OCI-LY1 (cell line): ENCODE data around the gene CREB3L4.
"Not testable (repeated sequence)": the region's sequence is repeated elsewhere in the genome, so short reads cannot be mapped to it uniquely, and the experiment has no call there.

Experiments used
- H2AFZ ChIP-seq: fragments of 200-600 bp; sonication (generic), shearing (Covaris generic); 2 replicates; pipeline ENCODE4 v1.6.0; 2014; ENCODE audit warnings: antibody characterized with exemption, mild to moderate bottlenecking, low read length
- H3F3A ChIP-seq: fragments of 200-600 bp; sonication (generic), shearing (Covaris generic); 2 replicates; pipeline ENCODE4 v1.6.0; 2014; ENCODE audit warnings: mild to moderate bottlenecking, antibody characterized with exemption, low read length, moderate library complexity; ENCODE audit not compliant: insufficient read depth
- H3K27ac ChIP-seq: fragments of 200-600 bp; sonication (generic); 2 replicates; pipeline ENCODE4 v1.5.1; 2014; ENCODE audit warnings: low read length, mixed run types, mild to moderate bottlenecking, low read depth; ENCODE audit not compliant: poor library complexity, severe bottlenecking
- H3K27me3 ChIP-seq: fragments of 200-600 bp; sonication (generic); 2 replicates; pipeline ENCODE4 v1.6.0; 2014; ENCODE audit warnings: antibody characterized with exemption, mild to moderate bottlenecking, low read length, moderate library complexity; ENCODE audit not compliant: insufficient read depth
- H3K36me3 ChIP-seq: fragments of 200-600 bp; sonication (generic); 2 replicates; pipeline ENCODE4 v1.6.1; 2014; ENCODE audit warnings: mild to moderate bottlenecking, antibody characterized with exemption, low read length, moderate library complexity, mixed read lengths; ENCODE audit not compliant: insufficient read depth
- H3K4me1 ChIP-seq: fragments of 200-600 bp; sonication (generic); 2 replicates; pipeline ENCODE4 v1.5.1; 2014; ENCODE audit warnings: mild to moderate bottlenecking, low read length, moderate library complexity; ENCODE audit not compliant: insufficient read depth, severe bottlenecking
- H3K4me2 ChIP-seq: fragments of 200-600 bp; sonication (generic), shearing (Covaris generic); 2 replicates; pipeline ENCODE4 v1.6.1; 2014; ENCODE audit warnings: low read length
- H3K4me3 ChIP-seq: fragments of 200-600 bp; sonication (generic); 2 replicates; pipeline ENCODE4 v1.5.1; 2014; ENCODE audit warnings: low read length, low read depth, mild to moderate bottlenecking, mixed read lengths; ENCODE audit not compliant: poor library complexity, severe bottlenecking
- H3K79me2 ChIP-seq: fragments of 200-600 bp; shearing (Covaris generic); 2 replicates; pipeline ENCODE4 v1.6.1; 2016; ENCODE audit warnings: mixed run types, low read length, mixed read lengths; ENCODE audit not compliant: insufficient read depth
- H3K9ac ChIP-seq: fragments of 200-600 bp; sonication (generic), shearing (Covaris generic); 2 replicates; pipeline ENCODE4 v1.6.1; 2014; ENCODE audit warnings: mild to moderate bottlenecking, low read length, mixed read lengths
- H3K9me2 ChIP-seq: fragments of 200-600 bp; sonication (generic), shearing (Covaris generic); 2 replicates; pipeline ENCODE4 v1.6.1; 2014; ENCODE audit warnings: low read depth, mild to moderate bottlenecking, low read length, mixed read lengths
- H3K9me3 ChIP-seq: fragments of 200-600 bp; shearing (Covaris generic); 2 replicates; pipeline ENCODE4 v1.6.1; 2014; ENCODE audit warnings: low read length, mixed read lengths
- H4K20me1 ChIP-seq: fragments of 200-600 bp; sonication (generic), shearing (Covaris generic); 2 replicates; pipeline ENCODE4 v1.6.0; 2016; ENCODE audit warnings: mild to moderate bottlenecking, low read length; ENCODE audit not compliant: insufficient read depth
- EZH2 ChIP-seq: fragments of 200-600 bp; sonication (generic), shearing (Covaris generic); IDR thresholded peaks from 2 replicates; pipeline ENCODE4 v1.8.0; 2017; ENCODE audit warnings: borderline replicate concordance, mixed run types, mild to moderate bottlenecking, antibody characterized with exemption, low read length, moderate library complexity, mixed read lengths
- TF ChIP-seq, protein P1 (sequence below): fragments of 200-600 bp; sonication (generic), shearing (Covaris generic); IDR thresholded peaks from 2 replicates; pipeline ENCODE4 v1.5.1; 2017; ENCODE audit warnings: mild to moderate bottlenecking, antibody characterized with exemption, low read length, moderate library complexity, mixed read lengths

CREB3L4 gene

GRCh38 chr1:153976819-153977249 lies 9.1 kb downstream of the CREB3L4 start:
- H3K27me3 ChIP-seq: no peaks in the 10 kb centered on the region

DNA sequence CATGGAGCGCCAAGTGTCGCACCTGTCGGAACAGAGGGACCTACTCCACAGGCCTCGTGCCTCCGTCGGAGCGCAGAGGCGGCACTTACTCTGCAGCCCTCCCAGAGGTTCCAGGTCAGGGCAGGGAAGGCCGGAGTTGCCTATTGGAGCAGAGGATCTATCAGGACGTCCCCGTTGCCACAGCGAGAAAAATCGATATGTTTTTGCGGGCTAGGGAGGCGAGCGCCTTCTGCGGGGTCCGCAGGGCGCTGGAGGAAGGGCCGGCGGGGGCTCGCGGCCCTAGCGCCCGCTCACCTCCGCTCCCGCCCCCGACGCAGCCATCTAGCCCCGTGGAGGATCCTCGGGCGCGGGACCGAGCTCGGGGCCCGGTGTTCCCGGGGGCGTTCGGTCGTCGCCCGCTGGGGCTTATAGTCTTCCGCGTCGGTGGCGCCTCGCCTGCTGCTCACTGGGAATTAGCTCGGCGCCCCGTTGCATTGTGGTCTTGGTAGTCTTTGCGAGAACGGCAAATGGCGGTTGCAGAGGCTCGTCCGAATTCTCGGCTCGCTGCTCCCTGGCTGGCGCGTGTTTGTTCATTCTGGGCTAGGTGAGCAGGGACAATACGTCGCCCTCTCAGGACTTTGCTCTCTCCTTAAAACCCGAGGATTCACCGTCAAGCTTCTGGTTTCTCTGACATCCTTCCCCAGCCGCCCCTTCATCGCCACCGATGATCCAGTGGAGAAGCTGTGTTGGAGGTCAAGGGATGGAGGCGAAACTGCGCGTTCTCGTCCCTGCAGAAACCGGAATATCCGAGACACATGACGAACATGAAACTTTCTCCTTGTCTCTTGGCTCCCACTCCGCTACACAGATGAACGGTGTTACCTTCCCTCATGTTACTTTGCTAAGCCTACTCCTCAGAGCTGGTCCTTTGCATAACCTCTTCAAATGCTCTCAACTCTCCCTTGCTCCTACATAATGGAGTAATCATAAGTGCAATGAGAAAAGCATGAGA lies 9.8 kb downstream of the CREB3L4 start, which contains the start of gene JTB:
Gene JTB, minus strand, starts transcription at position 425 of the 991 bp plus-strand sequence. Its CDS starts 422 bp downstream, at position 3.
- Histone ChIP-seq H3K9me2 (no peaks in the 10 kb centered on the region), H3F3A (peaks cover under 1% of the 10 kb centered on the region; the same call in 1 of the 2 replicates), H3K9me3 (no peaks in the 10 kb centered on the region), H3K79me2 (peaks cover 19% of the 10 kb centered on the region), H3K9ac (peak within 1 kb of the TSS; percentile 95), H2AFZ (peak within 1 kb of the TSS; percentile 60; the same call in 1 of the 2 replicates), H3K27ac (peak within 1 kb of the TSS; percentile 57), H3K4me2 (peak within 1 kb of the TSS; percentile 100), H3K4me1 (peaks cover 29% of the 10 kb centered on the region), H3K4me3 (peak within 1 kb of the TSS; percentile 83), H3K36me3 (peaks cover 37% of the 10 kb centered on the region), H4K20me1 (no peaks in the 10 kb centered on the region), H3K27me3 (no peaks in the 10 kb centered on the region)
- TF ChIP-seq, protein P1, sequence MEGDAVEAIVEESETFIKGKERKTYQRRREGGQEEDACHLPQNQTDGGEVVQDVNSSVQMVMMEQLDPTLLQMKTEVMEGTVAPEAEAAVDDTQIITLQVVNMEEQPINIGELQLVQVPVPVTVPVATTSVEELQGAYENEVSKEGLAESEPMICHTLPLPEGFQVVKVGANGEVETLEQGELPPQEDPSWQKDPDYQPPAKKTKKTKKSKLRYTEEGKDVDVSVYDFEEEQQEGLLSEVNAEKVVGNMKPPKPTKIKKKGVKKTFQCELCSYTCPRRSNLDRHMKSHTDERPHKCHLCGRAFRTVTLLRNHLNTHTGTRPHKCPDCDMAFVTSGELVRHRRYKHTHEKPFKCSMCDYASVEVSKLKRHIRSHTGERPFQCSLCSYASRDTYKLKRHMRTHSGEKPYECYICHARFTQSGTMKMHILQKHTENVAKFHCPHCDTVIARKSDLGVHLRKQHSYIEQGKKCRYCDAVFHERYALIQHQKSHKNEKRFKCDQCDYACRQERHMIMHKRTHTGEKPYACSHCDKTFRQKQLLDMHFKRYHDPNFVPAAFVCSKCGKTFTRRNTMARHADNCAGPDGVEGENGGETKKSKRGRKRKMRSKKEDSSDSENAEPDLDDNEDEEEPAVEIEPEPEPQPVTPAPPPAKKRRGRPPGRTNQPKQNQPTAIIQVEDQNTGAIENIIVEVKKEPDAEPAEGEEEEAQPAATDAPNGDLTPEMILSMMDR: no peak; the same call in 1 of the 2 replicates
- no peak for TF ChIP-seq EZH2

More at GRCh38 chr1:153976819-153977249, 9.1 kb downstream of the CREB3L4 start:
- H3K4me1 ChIP-seq: peaks cover 32% of the 10 kb centered on the region
- H3K9ac ChIP-seq: peak overlapping the region; percentile 95
- peaks cover 39% of the 10 kb centered on the region for H3K36me3 ChIP-seq
- no peaks in the 10 kb centered on the region for H3K9me2 ChIP-seq
- TF ChIP-seq EZH2: no peak
- TF ChIP-seq, protein P1: no peak
- H3K9me3 ChIP-seq: no peaks in the 10 kb centered on the region
- H3K27ac ChIP-seq: peak overlapping the region; percentile 57
- H3F3A ChIP-seq: peaks cover 4% of the 10 kb centered on the region; the same call in 1 of the 2 replicates
- H4K20me1 ChIP-seq: no peaks in the 10 kb centered on the region
- no peak overlapping the region for H2AFZ ChIP-seq
- peak overlapping the region; percentile 83 for H3K4me3 ChIP-seq
- H3K79me2 ChIP-seq: peaks cover 19% of the 10 kb centered on the region
- peak overlapping the region; percentile 100 for H3K4me2 ChIP-seq

GRCh38 chr1:153978274-153978909 lies 10.7 kb downstream of the CREB3L4 start:
- Histone ChIP-seq H2AFZ (peak overlapping the region; percentile 60; the same call in 1 of the 2 replicates), H3K27me3 (no peaks in the 10 kb centered on the region), H3F3A (no peaks in the 10 kb centered on the region), H3K9ac (peak overlapping the region; percentile 95), H3K4me3 (peak overlapping the region; percentile 83), H4K20me1 (no peaks in the 10 kb centered on the region), H3K36me3 (peaks cover 29% of the 10 kb centered on the region), H3K9me2 (no peaks in the 10 kb centered on the region), H3K4me1 (peaks cover 25% of the 10 kb centered on the region), H3K9me3 (no peaks in the 10 kb centered on the region), H3K79me2 (peaks cover 19% of the 10 kb centered on the region), H3K4me2 (peak overlapping the region; percentile 100), H3K27ac (peak overlapping the region; percentile 49)
- no peak for TF ChIP-seq EZH2
- TF ChIP-seq, protein P1: no peak

DNA sequence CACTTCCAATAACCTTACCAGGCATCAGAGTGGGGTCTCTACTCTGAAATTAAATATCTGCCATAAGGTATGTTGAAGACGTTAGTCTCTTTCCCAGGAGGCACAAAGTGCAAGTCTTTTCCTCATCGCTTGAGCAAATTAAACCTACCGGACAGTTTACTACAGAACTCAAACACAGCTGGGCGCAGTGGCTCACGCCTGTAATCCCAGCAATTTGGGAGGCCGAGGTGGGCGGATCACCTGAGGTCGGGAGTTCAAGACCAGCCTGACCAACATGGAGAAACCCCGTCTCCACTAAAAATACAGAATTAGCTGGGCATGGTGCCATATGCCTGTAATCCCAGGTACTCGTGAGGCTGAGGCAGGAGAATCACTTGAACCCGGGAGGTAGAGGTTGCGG lies 11.4 kb downstream of the CREB3L4 start:
- not testable (repeated sequence) for H3K9me2 ChIP-seq, H4K20me1 ChIP-seq, H2AFZ ChIP-seq, H3K4me3 ChIP-seq, H3K27ac ChIP-seq, H3K27me3 ChIP-seq, H3K9me3 ChIP-seq, H3F3A ChIP-seq
- H3K9ac ChIP-seq: peak overlapping the region; percentile 95; the same call in 1 of the 2 replicates
- H3K79me2 ChIP-seq: peaks cover 19% of the 10 kb centered on the region
- peaks cover 25% of the 10 kb centered on the region for H3K4me1 ChIP-seq
- peak overlapping the region; percentile 100 for H3K4me2 ChIP-seq
- H3K36me3 ChIP-seq: peaks cover 22% of the 10 kb centered on the region
